HCT116 (cell line): Measurements from ENCODE around the gene SLC35F1. TPM values are rescaled to one million over a fixed set of nuclear protein-coding genes. Genes with fewer than 3 reads are reported as not detected.

Experiments
- ATAC-seq: fragments of 200-7000 bp; cut with Tn5 transposase; 2 replicates; pipeline ENCODE4 v1.9.1; 2020; ENCODE audit warnings: mild to moderate bottlenecking, moderate library complexity
- BruUV-seq: library from RNA; stranded (reverse); fragments of 400-500 nt; replicated peaks from 2 replicates; lab custom pipeline; 2021; lab: Mats Ljungman, UMichigan
- CTCF ChIA-PET: fragments of 300-600 bp; sonication (Branson Sonifier 250); formaldehyde crosslinking; loops from one replicate; lab custom pipeline; 2021; ENCODE audit warnings: antibody characterized with exemption; lab: Charles Lee
- POLR2A ChIA-PET: fragments of 300-600, 350-600 bp; sonication (Branson Sonifier 250); formaldehyde crosslinking; loops from one replicate; lab custom pipeline; 2021; ENCODE audit warnings: antibody characterized with exemption; lab: Charles Lee
- RAD21 ChIA-PET, 2 experiments: fragments of 300-600 bp; sonication (Branson Sonifier 250); formaldehyde crosslinking; loops; one replicate each; lab custom pipeline; 2023; ENCODE audit warnings: low total read pairs in 2 of 2; ENCODE audit not compliant: uncharacterized antibody in 2 of 2, unreplicated experiment in 2 of 2, low non-redundant PET in 1 of 2; lab: Charles Lee
- DNase-seq: peaks from one replicate; pipeline ENCODE4 v3.0.0-alpha.2; 2010; ENCODE audit warnings: low read depth, low spot score
- H2AFZ ChIP-seq: fragments of 200-600 bp; shearing (Covaris generic), sonication (generic); 2 replicates; pipeline ENCODE4 v1.6.1; 2017; ENCODE audit warnings: low read depth, mixed run types, mixed read lengths, antibody characterized with exemption, low read length; ENCODE audit not compliant: poor library complexity, severe bottlenecking
- H3K27ac ChIP-seq: 2 replicates; pipeline ENCODE4 v1.5.1; 2012; ENCODE audit warnings: low read depth, low read length
- H3K27me3 ChIP-seq: fragments of 200-600 bp; sonication (generic); 2 replicates; pipeline ENCODE4 v1.6.1; 2016; ENCODE audit warnings: mixed run types, low read length, mixed read lengths; ENCODE audit not compliant: insufficient read depth
- H3K36me3 ChIP-seq, 2 experiments: fragments of 200-500 bp in 1 of 2; fragments of 200-600 bp in 1 of 2; sonication (Bioruptor generic) in 1 of 2; sonication (generic) in 1 of 2; 2 replicates each; pipeline versions ENCODE4 v1.5.1 to v1.6.1; 2014 to 2016; ENCODE audit warnings: low read length in 2 of 2, inconsistent platforms in 1 of 2, mixed read lengths in 1 of 2, mixed run types in 1 of 2; ENCODE audit not compliant: insufficient read depth in 2 of 2, control insufficient read depth in 1 of 2
- H3K4me1 ChIP-seq, 2 experiments: fragments of 200-600 bp in 1 of 2; sonication (generic) in 1 of 2; 2 replicates each; pipeline versions ENCODE4 v1.5.1 to v1.6.1; 2012 to 2017; ENCODE audit warnings: low read length in 2 of 2, inconsistent platforms in 1 of 2, mild to moderate bottlenecking in 1 of 2, mixed read lengths in 1 of 2, mixed run types in 1 of 2, moderate library complexity in 1 of 2; ENCODE audit not compliant: insufficient read depth in 2 of 2, control insufficient read depth in 1 of 2
- H3K4me2 ChIP-seq: fragments of 200-600 bp; sonication (generic); 2 replicates; pipeline ENCODE4 v1.6.1; 2017; ENCODE audit warnings: mixed run types, low read length, mixed read lengths
- H3K4me3 ChIP-seq, 2 experiments: fragments of 200-600 bp in 1 of 2; sonication (generic) in 1 of 2; replicated peaks in 1 of 2; 2 replicates each; pipeline ENCODE4 v1.5.1; 2011 to 2016; ENCODE audit warnings: low read length in 2 of 2, control low read depth in 1 of 2, low read depth in 1 of 2, mild to moderate bottlenecking in 1 of 2, mixed read lengths in 1 of 2, mixed run types in 1 of 2
- H3K79me2 ChIP-seq: fragments of 200-600 bp; sonication (generic); 2 replicates; pipeline ENCODE4 v1.6.1; 2017; ENCODE audit warnings: mild to moderate bottlenecking, mixed run types, low read length, moderate library complexity, mixed read lengths; ENCODE audit not compliant: insufficient read depth
- H3K9ac ChIP-seq: fragments of 200-600 bp; sonication (generic); 2 replicates; pipeline ENCODE4 v1.6.1; 2016; ENCODE audit warnings: low read length, mixed read lengths
- H3K9me2 ChIP-seq: fragments of 200-600 bp; sonication (generic), shearing (Covaris generic); 2 replicates; pipeline ENCODE4 v1.6.1; 2017; ENCODE audit warnings: mixed run types, mild to moderate bottlenecking, moderate library complexity; ENCODE audit not compliant: insufficient read depth
- H3K9me3 ChIP-seq, 2 experiments: fragments of 200-500 bp in 1 of 2; fragments of 200-600 bp in 1 of 2; sonication (Bioruptor generic) in 1 of 2; sonication (generic) in 1 of 2; 2 replicates each; pipeline ENCODE4 v1.6.1; 2014 to 2017; ENCODE audit warnings: low read length in 2 of 2, mixed read lengths in 2 of 2, inconsistent platforms in 1 of 2, low read depth in 1 of 2, mild to moderate bottlenecking in 1 of 2, mixed run types in 1 of 2, moderate library complexity in 1 of 2; ENCODE audit not compliant: control insufficient read depth in 1 of 2, insufficient read depth in 1 of 2
- H4K20me1 ChIP-seq: fragments of 200-600 bp; sonication (generic), shearing (Covaris generic); 2 replicates; pipeline ENCODE4 v1.6.1; 2017; ENCODE audit warnings: mixed run types, mild to moderate bottlenecking, moderate library complexity; ENCODE audit not compliant: insufficient read depth
- ATF3 ChIP-seq: IDR thresholded peaks from 2 replicates; pipeline ENCODE4 v1.6.1; 2012
- CBX3 ChIP-seq: IDR thresholded peaks from 2 replicates; pipeline ENCODE4 v1.6.1; 2012; ENCODE audit warnings: low read depth
- CEBPB ChIP-seq: IDR thresholded peaks from 2 replicates; pipeline ENCODE4 v1.6.1; 2012; ENCODE audit warnings: low read depth
- CTCF ChIP-seq, 3 experiments: fragments of 200-600 bp in 1 of 3; sonication (generic) in 1 of 3; IDR thresholded peaks in 2 of 3; conservative IDR thresholded peaks in 1 of 3; 2 replicates each; pipeline ENCODE4 v1.5.1; 2012 to 2017; ENCODE audit warnings: low read depth in 2 of 3, low read length in 2 of 3, antibody characterized with exemption in 1 of 3, borderline replicate concordance in 1 of 3, control low read depth in 1 of 3, mild to moderate bottlenecking in 1 of 3, mixed read lengths in 1 of 3, mixed run types in 1 of 3, moderate library complexity in 1 of 3; ENCODE audit not compliant: insufficient read depth in 1 of 3
- EGR1 ChIP-seq: IDR thresholded peaks from 2 replicates; pipeline ENCODE4 v1.6.1; 2012; ENCODE audit warnings: low read depth
- EZH2 ChIP-seq: fragments of 200-600 bp; sonication (generic); IDR thresholded peaks from 2 replicates; pipeline ENCODE4 v1.6.1; 2017; ENCODE audit warnings: antibody characterized with exemption, mixed run types
- FOSL1 ChIP-seq: IDR thresholded peaks from 2 replicates; pipeline ENCODE4 v1.6.1; 2012; ENCODE audit warnings: low read depth
- JUND ChIP-seq: IDR thresholded peaks from 2 replicates; pipeline ENCODE4 v1.6.1; 2012
- MAX ChIP-seq: IDR thresholded peaks from 2 replicates; pipeline ENCODE4 v1.6.1; 2012
- POLR2A ChIP-seq: IDR thresholded peaks from 2 replicates; pipeline ENCODE4 v1.7.0; 2011; ENCODE audit warnings: borderline replicate concordance; ENCODE audit not compliant: insufficient read depth, insufficient read length; ENCODE audit errors: extremely low read depth
- RAD21 ChIP-seq: IDR thresholded peaks from 2 replicates; pipeline ENCODE4 v1.6.1; 2012; ENCODE audit warnings: low read depth, mild to moderate bottlenecking
- REST ChIP-seq: IDR thresholded peaks from 2 replicates; pipeline ENCODE4 v1.6.1; 2012; ENCODE audit warnings: low read depth
- SIN3A ChIP-seq: IDR thresholded peaks from 2 replicates; pipeline ENCODE4 v1.6.1; 2012; ENCODE audit warnings: low read depth
- SP1 ChIP-seq: IDR thresholded peaks from 2 replicates; pipeline ENCODE4 v1.6.1; 2012; ENCODE audit warnings: low read depth
- SRF ChIP-seq: IDR thresholded peaks from 2 replicates; pipeline ENCODE4 v1.6.1; 2012; ENCODE audit warnings: low read depth
- TCF7L2 ChIP-seq: IDR thresholded peaks from 2 replicates; pipeline ENCODE4 v1.7.0; 2011; ENCODE audit warnings: borderline replicate concordance, inconsistent platforms; ENCODE audit not compliant: insufficient read depth, insufficient read length; ENCODE audit errors: extremely low read depth
- intact Hi-C: fragments of 100-400 bp; cut with micrococcal nuclease; formaldehyde crosslinking; loops from 2 replicates; pipeline ENCODE4 v1.10.0; 2022
- total RNA-seq: library from RNA; stranded (reverse); gene quantifications from one replicate; pipeline ENCODE4 v1.2.1, GENCODE V29; 2021; ENCODE audit not compliant: unreplicated experiment

The SLC35F1 gene
- total RNA-seq, 1 experiment from 2014 or later, result 0.07 TPM

GRCh38 chr6:118152524-118152923 is 245.5 kb downstream of the SLC35F1 start:
- Histone ChIP-seq H3K27me3 (no peaks in the 10 kb centered on the region), H3K9me3 (no peaks in the 10 kb centered on the region), H3K27ac (no peak overlapping the region), H3K4me2 (no peak overlapping the region), H3K9ac (no peak overlapping the region), H3K36me3 (no peaks in the 10 kb centered on the region), H2AFZ (no peak overlapping the region), H3K79me2 (no peaks in the 10 kb centered on the region), H4K20me1 (no peaks in the 10 kb centered on the region), H3K9me2 (no peaks in the 10 kb centered on the region), H3K4me3 (no peak overlapping the region), H3K4me1 (no peaks in the 10 kb centered on the region)
- ChIA-PET CTCF (no interaction called here), POLR2A (no interaction called here), RAD21 (no interaction called here)
- intact Hi-C loops, result no loop called here
- ATAC-seq, result no peak
- no peak for DNase-seq
- TF ChIP-seq REST, result no peak
- no peak for TF ChIP-seq CEBPB
- TF ChIP-seq SRF, result no peak
- TF ChIP-seq EGR1, result no peak
- TF ChIP-seq MAX, result no peak
- TF ChIP-seq EZH2, result no peak
- TF ChIP-seq JUND, result no peak
- no TSS peak for BruUV-seq

- H3K79me2 ChIP-seq, result no peaks in the 10 kb centered on the region
- no peaks in the 10 kb centered on the region for H3K9me2 ChIP-seq
- H3K27me3 ChIP-seq, result no peaks in the 10 kb centered on the region
- H3K4me2 ChIP-seq, result no peak overlapping the region
- no peak for DNase-seq
- no peaks in the 10 kb centered on the region for H3K4me1 ChIP-seq
- H3K27ac ChIP-seq, result no peak overlapping the region
- no peaks in the 10 kb centered on the region for H3K9me3 ChIP-seq
- H3K36me3 ChIP-seq, result no peaks in the 10 kb centered on the region
- no peak overlapping the region for H3K9ac ChIP-seq
- no peak overlapping the region for H3K4me3 ChIP-seq
- ChIA-PET CTCF (no interaction called here), RAD21 (no interaction called here), POLR2A (no interaction called here)
- intact Hi-C loops, result no loop called here
- no TSS peak for BruUV-seq
- no peak for ATAC-seq
- H2AFZ ChIP-seq, result no peak overlapping the region
- no peaks in the 10 kb centered on the region for H4K20me1 ChIP-seq
- TF ChIP-seq CTCF (IDR thresholded peaks at IDR 0.05 in 2 of 3, conservative IDR thresholded peaks at IDR 0.05 in 1 of 3; ENCODE audit: borderline replicate concordance in 1 of 3, insufficient read depth in 1 of 3, low read depth in 2 of 3, low read length in 2 of 3) (no peak), TCF7L2 (no peak), CBX3 (no peak), POLR2A (no peak), SIN3A (no peak), ATF3 (no peak), FOSL1 (no peak), RAD21 (no peak), SRF (no peak), SP1 (no peak), JUND (no peak)
Observed at GRCh38 chr6:118161343-118161742, 254.3 kb downstream of the SLC35F1 start.
